GM12875 (cell line): ENCODE measurements around the gene RNFT2.

Source experiments
- H3K4me3 ChIP-seq: one replicate; pipeline ENCODE4 v1.5.1; 2011; ENCODE audit warnings: low read depth, low read length, control low read depth
- TF ChIP-seq, protein P1 (sequence below): IDR thresholded peaks from 2 replicates; pipeline ENCODE4 v1.5.1; 2011; ENCODE audit warnings: low read depth, mild to moderate bottlenecking, control low read depth, inconsistent platforms, low read length, moderate library complexity, borderline replicate concordance; ENCODE audit not compliant: insufficient read depth

The RNFT2 gene

GRCh38 chr12:116766285-116766684 lies 28.2 kb downstream of the RNFT2 start:
- TF ChIP-seq, protein P1, sequence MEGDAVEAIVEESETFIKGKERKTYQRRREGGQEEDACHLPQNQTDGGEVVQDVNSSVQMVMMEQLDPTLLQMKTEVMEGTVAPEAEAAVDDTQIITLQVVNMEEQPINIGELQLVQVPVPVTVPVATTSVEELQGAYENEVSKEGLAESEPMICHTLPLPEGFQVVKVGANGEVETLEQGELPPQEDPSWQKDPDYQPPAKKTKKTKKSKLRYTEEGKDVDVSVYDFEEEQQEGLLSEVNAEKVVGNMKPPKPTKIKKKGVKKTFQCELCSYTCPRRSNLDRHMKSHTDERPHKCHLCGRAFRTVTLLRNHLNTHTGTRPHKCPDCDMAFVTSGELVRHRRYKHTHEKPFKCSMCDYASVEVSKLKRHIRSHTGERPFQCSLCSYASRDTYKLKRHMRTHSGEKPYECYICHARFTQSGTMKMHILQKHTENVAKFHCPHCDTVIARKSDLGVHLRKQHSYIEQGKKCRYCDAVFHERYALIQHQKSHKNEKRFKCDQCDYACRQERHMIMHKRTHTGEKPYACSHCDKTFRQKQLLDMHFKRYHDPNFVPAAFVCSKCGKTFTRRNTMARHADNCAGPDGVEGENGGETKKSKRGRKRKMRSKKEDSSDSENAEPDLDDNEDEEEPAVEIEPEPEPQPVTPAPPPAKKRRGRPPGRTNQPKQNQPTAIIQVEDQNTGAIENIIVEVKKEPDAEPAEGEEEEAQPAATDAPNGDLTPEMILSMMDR: no peak
- no peak overlapping the region for H3K4me3 ChIP-seq

GRCh38 chr12:116766746-116767145 lies 28.6 kb downstream of the RNFT2 start:
- TF ChIP-seq, protein P1: no peak
- H3K4me3 ChIP-seq: no peak overlapping the region

GRCh38 chr12:116771651-116772050 lies 33.5 kb downstream of the RNFT2 start:
- H3K4me3 ChIP-seq: no peak overlapping the region
- TF ChIP-seq, protein P1: no peak

GRCh38 chr12:116773276-116773731 lies 35.2 kb downstream of the RNFT2 start:
- no peak overlapping the region for H3K4me3 ChIP-seq
- TF ChIP-seq, protein P1: no peak

DNA sequence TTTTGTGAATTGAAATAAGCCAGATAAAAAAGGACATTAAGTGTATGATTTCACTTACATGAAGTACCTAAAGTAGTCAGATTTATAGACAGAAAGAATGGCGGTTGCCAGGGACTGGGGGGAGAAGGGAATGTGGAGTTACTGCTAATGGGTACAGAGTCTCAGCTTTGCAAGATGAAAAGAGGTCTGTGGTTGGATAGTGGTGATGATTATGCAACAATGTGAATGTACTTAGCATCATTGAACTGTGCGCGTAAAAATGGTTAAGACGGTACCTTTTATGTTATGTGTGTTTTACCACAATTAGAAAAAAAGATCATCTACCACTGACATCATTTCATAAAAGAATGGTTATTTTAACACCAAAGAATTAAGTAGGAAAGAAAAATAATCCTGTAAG lies 35.9 kb downstream of the RNFT2 start:
- H3K4me3 ChIP-seq: no peak overlapping the region
- TF ChIP-seq, protein P1: no peak

DNA sequence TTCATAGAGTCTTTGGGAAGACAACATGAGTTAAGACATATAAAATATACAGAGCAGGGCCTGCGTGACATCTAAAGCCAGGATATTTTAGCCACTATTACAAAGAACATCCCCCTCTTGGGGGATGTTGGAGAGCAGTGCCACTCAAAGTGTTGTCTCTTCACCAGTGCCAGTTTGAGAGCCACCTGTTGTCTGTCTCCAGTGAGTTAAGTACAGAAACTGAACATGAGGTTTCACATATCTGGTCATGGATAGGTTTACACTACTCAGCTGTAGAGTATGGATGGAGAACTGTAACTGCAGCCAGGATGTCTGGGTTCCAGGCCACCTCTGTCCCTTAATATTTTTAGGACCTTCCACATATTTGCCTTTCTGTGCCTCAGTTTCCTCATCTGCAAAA lies 39.1 kb downstream of the RNFT2 start:
- H3K4me3 ChIP-seq: no peak overlapping the region
- TF ChIP-seq, protein P1: no peak

DNA sequence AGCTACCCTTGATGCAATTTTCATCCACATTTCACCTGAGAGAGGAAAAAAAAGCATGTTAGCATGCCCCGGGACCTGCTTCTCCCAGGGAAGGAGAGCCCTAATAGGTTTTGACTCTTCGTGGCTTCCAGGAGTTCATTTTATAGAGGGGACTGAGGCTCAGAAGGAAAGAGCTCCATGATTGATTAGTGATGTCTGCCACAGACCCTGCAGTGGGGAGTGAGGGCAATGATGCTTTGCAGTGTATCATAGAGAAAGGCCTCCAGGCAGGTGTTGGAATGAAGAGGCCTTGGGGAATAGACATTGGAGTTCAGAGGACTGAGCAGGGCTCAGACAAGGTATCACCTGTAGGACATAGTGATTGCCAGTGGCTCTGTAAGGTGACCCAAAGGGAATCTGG lies 41.5 kb downstream of the RNFT2 start:
- TF ChIP-seq, protein P1: no peak
- no peak overlapping the region for H3K4me3 ChIP-seq
